NCI-H2081 (cell line): ENCODE results near the gene ZBTB20.
A peak's percentile ranks its signal among the peaks of the same experiment; 100 is the strongest.

Source experiments
- DNase-seq, 2 experiments: peaks; one replicate each; lab custom pipeline; 2025; lab: John Stamatoyannopoulos, UW

ZBTB20 gene

GRCh38 chr3:115021061-115021460 is 126.0 kb downstream of the ZBTB20 start:
- DNase-seq: no peak

GRCh38 chr3:115019900-115020299 is 127.2 kb downstream of the ZBTB20 start:
- no peak for DNase-seq

- DNase-seq: no peak
Observed at GRCh38 chr3:115018694-115019093, 128.4 kb downstream of the ZBTB20 start.

- DNase-seq: no peak
Observed at GRCh38 chr3:115007966-115008365, 139.1 kb downstream of the ZBTB20 start.

GRCh38 chr3:115004201-115005140 is 142.6 kb downstream of the ZBTB20 start:
- DNase-seq: no peak

- DNase-seq: no peak
Observed at GRCh38 chr3:114998971-114999579, 148.0 kb downstream of the ZBTB20 start.

GRCh38 chr3:114994554-114995341 is 152.3 kb downstream of the ZBTB20 start:
- no peak for DNase-seq

GRCh38 chr3:114985776-114986175 is 161.3 kb downstream of the ZBTB20 start:
- no peak for DNase-seq

GRCh38 chr3:114983248-114983647 is 163.8 kb downstream of the ZBTB20 start:
- DNase-seq: no peak

- DNase-seq: no peak
Observed at GRCh38 chr3:114974387-114974786, 172.7 kb downstream of the ZBTB20 start.

GRCh38 chr3:114973536-114973935 is 173.6 kb downstream of the ZBTB20 start:
- DNase-seq: no peak

GRCh38 chr3:114967168-114967567 is 179.9 kb downstream of the ZBTB20 start:
- DNase-seq: no peak

GRCh38 chr3:114962189-114962588 is 184.9 kb downstream of the ZBTB20 start:
- no peak for DNase-seq

- DNase-seq: no peak
Observed at GRCh38 chr3:114958930-114959329, 188.2 kb downstream of the ZBTB20 start.

GRCh38 chr3:114953800-114954199 is 193.3 kb downstream of the ZBTB20 start:
- DNase-seq: no peak

GRCh38 chr3:114953215-114953799 is 193.8 kb downstream of the ZBTB20 start:
- DNase-seq: no peak

GRCh38 chr3:114942773-114943172 is 204.3 kb downstream of the ZBTB20 start:
- DNase-seq: no peak

- DNase-seq: no peak
Observed at GRCh38 chr3:114941626-114942309, 205.3 kb downstream of the ZBTB20 start.

- peak; percentile 34 to 64 for DNase-seq
Observed at GRCh38 chr3:114939920-114940319, 207.2 kb downstream of the ZBTB20 start.

GRCh38 chr3:114933407-114933806 is 213.7 kb downstream of the ZBTB20 start:
- DNase-seq: no peak

- no peak for DNase-seq
Observed at GRCh38 chr3:114929971-114930732, 216.9 kb downstream of the ZBTB20 start.
